Measurements from ENCODE around the gene RPS25.

RPS25 gene

GRCh38 chr11:119006656-119007055 lies 11.5 kb downstream of the RPS25 start:
- no peak for DNase-seq (ENCODE audit: low read depth in 1 of 2, low spot score in 1 of 2)
- TF ChIP-seq POLR2AphosphoS5 (IDR thresholded peaks at IDR 0.05; ENCODE audit: low read depth) (no peak), SPI1 (IDR thresholded peaks at IDR 0.05; ENCODE audit: borderline replicate concordance, low read depth) (no peak), REST (IDR thresholded peaks at IDR 0.05; ENCODE audit: insufficient replicate concordance, low read depth) (no peak), GABPA (IDR thresholded peaks at IDR 0.05; ENCODE audit: low read depth) (no peak), CTCF (IDR thresholded peaks at IDR 0.05; ENCODE audit: insufficient read depth, low read length) (no peak)

GRCh38 chr11:119000906-119001305 lies 17.2 kb downstream of the RPS25 start:
- H3K4me3 ChIP-seq (replicated peaks; ENCODE audit: insufficient read depth, low read length), result no peak overlapping the region
- no peak for DNase-seq (ENCODE audit: low read depth in 1 of 2, low spot score in 1 of 2)
- H3K27me3 ChIP-seq (ENCODE audit: insufficient read depth, poor library complexity, severe bottlenecking), result no peaks in the 10 kb centered on the region
- TF ChIP-seq POLR2AphosphoS5 (IDR thresholded peaks at IDR 0.05; ENCODE audit: low read depth) (no peak), SPI1 (IDR thresholded peaks at IDR 0.05; ENCODE audit: borderline replicate concordance, low read depth) (no peak), CTCF (IDR thresholded peaks at IDR 0.05; ENCODE audit: insufficient read depth, low read length) (no peak), GABPA (IDR thresholded peaks at IDR 0.05; ENCODE audit: low read depth) (no peak), REST (IDR thresholded peaks at IDR 0.05; ENCODE audit: insufficient replicate concordance, low read depth) (no peak)
- no peak overlapping the region for H3K27ac ChIP-seq (replicated peaks)

More at GRCh38 chr11:119006656-119007055, 11.5 kb downstream of the RPS25 start:
- H3K27me3 ChIP-seq (ENCODE audit: insufficient read depth, poor library complexity, severe bottlenecking), result no peaks in the 10 kb centered on the region
- H3K4me3 ChIP-seq (replicated peaks; ENCODE audit: insufficient read depth, low read length), result no peak overlapping the region
- H3K27ac ChIP-seq (replicated peaks), result no peak overlapping the region

- Histone ChIP-seq H3K27me3 (ENCODE audit: insufficient read depth, poor library complexity, severe bottlenecking) (no peaks in the 10 kb centered on the region), H3K4me3 (replicated peaks; ENCODE audit: insufficient read depth, low read length) (peak overlapping the region; percentile 84), H3K27ac (replicated peaks) (no peak overlapping the region)
- no peak for DNase-seq (ENCODE audit: low read depth in 1 of 2, low spot score in 1 of 2)
- no peak for TF ChIP-seq REST (IDR thresholded peaks at IDR 0.05; ENCODE audit: insufficient replicate concordance, low read depth)
- no peak for TF ChIP-seq POLR2AphosphoS5 (IDR thresholded peaks at IDR 0.05; ENCODE audit: low read depth)
- no peak for TF ChIP-seq GABPA (IDR thresholded peaks at IDR 0.05; ENCODE audit: low read depth)
- no peak for TF ChIP-seq SPI1 (IDR thresholded peaks at IDR 0.05; ENCODE audit: borderline replicate concordance, low read depth)
- TF ChIP-seq CTCF (IDR thresholded peaks at IDR 0.05; ENCODE audit: insufficient read depth, low read length), result no peak
These were observed 19.3 kb downstream of the RPS25 start for GRCh38 chr11:118998822-118999221.
